22Rv1 (cell line): ENCODE measurements around the gene TERB1.

Source experiments
- ZFX ChIP-seq: fragments of 450-650 bp; IDR thresholded peaks from 2 replicates; pipeline ENCODE4 v1.6.1; 2017; ENCODE audit warnings: antibody characterized with exemption, borderline replicate concordance
- TF ChIP-seq, protein P1 (sequence below): fragments of 450-650 bp; IDR thresholded peaks from 2 replicates; pipeline ENCODE4 v1.5.1; 2017; ENCODE audit warnings: mild to moderate bottlenecking

GRCh38 chr16:66846831-66847230, 45.4 kb upstream of the TERB1 start:
- TF ChIP-seq, protein P1, sequence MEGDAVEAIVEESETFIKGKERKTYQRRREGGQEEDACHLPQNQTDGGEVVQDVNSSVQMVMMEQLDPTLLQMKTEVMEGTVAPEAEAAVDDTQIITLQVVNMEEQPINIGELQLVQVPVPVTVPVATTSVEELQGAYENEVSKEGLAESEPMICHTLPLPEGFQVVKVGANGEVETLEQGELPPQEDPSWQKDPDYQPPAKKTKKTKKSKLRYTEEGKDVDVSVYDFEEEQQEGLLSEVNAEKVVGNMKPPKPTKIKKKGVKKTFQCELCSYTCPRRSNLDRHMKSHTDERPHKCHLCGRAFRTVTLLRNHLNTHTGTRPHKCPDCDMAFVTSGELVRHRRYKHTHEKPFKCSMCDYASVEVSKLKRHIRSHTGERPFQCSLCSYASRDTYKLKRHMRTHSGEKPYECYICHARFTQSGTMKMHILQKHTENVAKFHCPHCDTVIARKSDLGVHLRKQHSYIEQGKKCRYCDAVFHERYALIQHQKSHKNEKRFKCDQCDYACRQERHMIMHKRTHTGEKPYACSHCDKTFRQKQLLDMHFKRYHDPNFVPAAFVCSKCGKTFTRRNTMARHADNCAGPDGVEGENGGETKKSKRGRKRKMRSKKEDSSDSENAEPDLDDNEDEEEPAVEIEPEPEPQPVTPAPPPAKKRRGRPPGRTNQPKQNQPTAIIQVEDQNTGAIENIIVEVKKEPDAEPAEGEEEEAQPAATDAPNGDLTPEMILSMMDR = no peak
- TF ChIP-seq ZFX = no peak
